Activated CD4-positive, CD25-positive, alpha-beta regulatory T cell (primary cell): ENCODE results near the gene KATNAL1.
"Not testable (repeated sequence)": the region's sequence is repeated elsewhere in the genome, so short reads cannot be mapped to it uniquely, and the experiment has no call there.

Experiments used
- DNase-seq, 4 experiments: peaks; one replicate each; lab custom pipeline; 2025; lab: John Stamatoyannopoulos, UW

The KATNAL1 gene

GRCh38 chr13:30211745-30212144 lies 95.6 kb downstream of the KATNAL1 start:
- no peak for DNase-seq

- DNase-seq = no peak
These were observed 102.8 kb downstream of the KATNAL1 start for GRCh38 chr13:30204564-30204963.

GRCh38 chr13:30196025-30196424 lies 111.3 kb downstream of the KATNAL1 start:
- no peak for DNase-seq

GRCh38 chr13:30194906-30195305 lies 112.4 kb downstream of the KATNAL1 start:
- DNase-seq = no peak

GRCh38 chr13:30193279-30194234 lies 113.8 kb downstream of the KATNAL1 start:
- no peak for DNase-seq

GRCh38 chr13:30192320-30193093 lies 114.8 kb downstream of the KATNAL1 start:
- no peak for DNase-seq

- no peak for DNase-seq
These were observed 115.8 kb downstream of the KATNAL1 start for GRCh38 chr13:30191491-30192100.

GRCh38 chr13:30186634-30187415 lies 120.5 kb downstream of the KATNAL1 start:
- DNase-seq = no peak

GRCh38 chr13:30181888-30182651 lies 125.3 kb downstream of the KATNAL1 start:
- DNase-seq = no peak

- DNase-seq = no peak
These were observed 127.6 kb downstream of the KATNAL1 start for GRCh38 chr13:30179597-30180276.

GRCh38 chr13:30178976-30179375 lies 128.4 kb downstream of the KATNAL1 start:
- no peak for DNase-seq

GRCh38 chr13:30175166-30175565 lies 132.2 kb downstream of the KATNAL1 start:
- no peak for DNase-seq

GRCh38 chr13:30174250-30174649 lies 133.1 kb downstream of the KATNAL1 start:
- DNase-seq = not testable (repeated sequence)

- DNase-seq = no peak
These were observed 134.1 kb downstream of the KATNAL1 start for GRCh38 chr13:30173303-30173610.

- DNase-seq = no peak
These were observed 134.6 kb downstream of the KATNAL1 start for GRCh38 chr13:30172593-30173302.

- no peak for DNase-seq
These were observed 136.8 kb downstream of the KATNAL1 start for GRCh38 chr13:30170569-30170968.

- no peak for DNase-seq
These were observed 137.9 kb downstream of the KATNAL1 start for GRCh38 chr13:30169442-30169841.

- no peak for DNase-seq
These were observed 141.6 kb downstream of the KATNAL1 start for GRCh38 chr13:30165796-30166195.

- no peak for DNase-seq
These were observed 142.3 kb downstream of the KATNAL1 start for GRCh38 chr13:30165071-30165470.

GRCh38 chr13:30164146-30164545 lies 143.2 kb downstream of the KATNAL1 start:
- DNase-seq = no peak
